Common myeloid progenitor, CD34-positive (primary cell): Measurements from ENCODE around the gene MLLT3.

Experiments
- CTCF ChIA-PET: fragments of 350-600 bp; sonication (Branson Sonifier 250); formaldehyde crosslinking; loops from one replicate; lab custom pipeline; 2021; ENCODE audit warnings: antibody characterized with exemption; lab: Charles Lee
- POLR2A ChIA-PET: fragments of 350-600 bp; sonication (Branson Sonifier 250); formaldehyde crosslinking; loops from one replicate; lab custom pipeline; 2021; ENCODE audit warnings: antibody characterized with exemption; lab: Charles Lee
- DNase-seq, 3 donors: peaks; one replicate each; pipeline versions ENCODE4 v3.0.0 to v3.0.0-alpha.2; 2013
- H3K27ac ChIP-seq, 2 experiments: 1 replicate in 1 of 2; 2 replicates in 1 of 2; pipeline ENCODE4 v1.7.0; 2013; ENCODE audit warnings: inconsistent platforms in 2 of 2, low read length in 2 of 2, mild to moderate bottlenecking in 2 of 2, low read depth in 1 of 2, moderate library complexity in 1 of 2; ENCODE audit not compliant: severe bottlenecking in 2 of 2, insufficient read depth in 1 of 2, poor library complexity in 1 of 2
- H3K27me3 ChIP-seq, 5 experiments: replicated peaks in 2 of 5; 1 replicate in 3 of 5; 2 replicates in 2 of 5; pipeline versions ENCODE4 v1.6.1 to v1.7.0; 2013; ENCODE audit warnings: low read length in 4 of 5, mild to moderate bottlenecking in 2 of 5, moderate library complexity in 2 of 5, inconsistent platforms in 1 of 5; ENCODE audit not compliant: insufficient read depth in 5 of 5, control insufficient read depth in 4 of 5
- H3K36me3 ChIP-seq, 4 experiments: 1 replicate in 2 of 4; 2 replicates in 2 of 4; pipeline versions ENCODE4 v1.6.1 to v1.7.0; 2013; ENCODE audit warnings: low read length in 3 of 4, control low read depth in 1 of 4, mild to moderate bottlenecking in 1 of 4; ENCODE audit not compliant: control insufficient read depth in 4 of 4, insufficient read depth in 4 of 4
- H3K4me1 ChIP-seq, 4 experiments: 1 replicate in 3 of 4; 2 replicates in 1 of 4; pipeline versions ENCODE4 v1.6.1 to v1.7.1; 2013; ENCODE audit warnings: low read length in 3 of 4, mild to moderate bottlenecking in 3 of 4, control low read depth in 1 of 4, inconsistent platforms in 1 of 4, moderate library complexity in 1 of 4; ENCODE audit not compliant: control insufficient read depth in 4 of 4, insufficient read depth in 4 of 4; ENCODE audit errors: control extremely low read depth in 1 of 4
- H3K4me3 ChIP-seq, 7 experiments: 1 replicate in 4 of 7; 2 replicates in 3 of 7; pipeline versions ENCODE4 v1.5.1 to v1.7.0; 2013; ENCODE audit warnings: mild to moderate bottlenecking in 7 of 7, low read length in 6 of 7, moderate library complexity in 6 of 7, inconsistent platforms in 2 of 7, low read depth in 2 of 7, control low read depth in 1 of 7; ENCODE audit not compliant: insufficient read depth in 4 of 7, control insufficient read depth in 1 of 7; ENCODE audit errors: extremely low read depth in 1 of 7
- H3K9me3 ChIP-seq, 5 experiments: 1 replicate in 4 of 5; 2 replicates in 1 of 5; pipeline versions ENCODE4 v1.6.1 to v1.7.1; 2013; ENCODE audit warnings: low read length in 4 of 5, mild to moderate bottlenecking in 2 of 5, inconsistent platforms in 1 of 5, low read depth in 1 of 5, moderate library complexity in 1 of 5; ENCODE audit not compliant: control insufficient read depth in 4 of 5, insufficient read depth in 2 of 5; ENCODE audit errors: control extremely low read depth in 1 of 5
- WGBS: methylation state at CpG from one replicate; pipeline ENCODE4 v1.1.5; 2013; ENCODE audit not compliant: insufficient coverage; 5-methylcytosine and 5-hydroxymethylcytosine counted together

Gene MLLT3

GRCh38 chr9:20632705-20633104, 10.4 kb upstream of the MLLT3 start:
- CTCF ChIA-PET = interaction anchor here (1.5 kb wide), 1 partner anchor 8 kb away, joined by 5 read pairs; no protein-coding TSS in a partner anchor
- Histone ChIP-seq H3K4me1 (peaks cover 0 to 3% (median 1%) of the 10 kb centered on the region in 4 experiments), H3K27ac (no peak overlapping the region), H3K4me3 (no peak overlapping the region), H3K27me3 (no peaks in the 10 kb centered on the region), H3K9me3 (no peaks in the 10 kb centered on the region), H3K36me3 (no peaks in the 10 kb centered on the region)
- POLR2A ChIA-PET = no interaction called here
- WGBS = 13% methylated on average over 1 of the region's 2 CpGs
- DNase-seq = peak in 1 of 3 donors; percentile 26

- 97% methylated on average over 3 of the region's 4 CpGs for WGBS
- ChIA-PET CTCF (interaction anchor here (1.1 to 1.2 kb wide), 2 partner anchors 252 to 491 kb away, joined by 3 read pairs; no protein-coding TSS in a partner anchor), POLR2A (no interaction called here)
- Histone ChIP-seq H3K36me3 (no peaks in the 10 kb centered on the region), H3K4me1 (peaks cover 0 to 3% (median 1%) of the 10 kb centered on the region in 4 experiments), H3K27ac (no peak overlapping the region), H3K9me3 (no peaks in the 10 kb centered on the region), H3K4me3 (no peak overlapping the region), H3K27me3 (no peaks in the 10 kb centered on the region)
- no peak for DNase-seq
These were observed 8.1 kb upstream of the MLLT3 start for GRCh38 chr9:20630241-20630943.

GRCh38 chr9:20625003-20625349, 2.7 kb upstream of the MLLT3 start:
- no CpG with 5 or more reads among the region's 2 CpGs for WGBS
- ChIA-PET CTCF (interaction anchor here (0.7 to 4.5 kb wide), 35 partner anchors 8 to 491 kb away, joined by 3 to 36 read pairs (median 3); no protein-coding TSS in a partner anchor), POLR2A (no interaction called here)
- Histone ChIP-seq H3K36me3 (no peaks in the 10 kb centered on the region), H3K4me1 (peaks cover 11 to 29% (median 18%) of the 10 kb centered on the region in 4 experiments), H3K27me3 (no peaks in the 10 kb centered on the region), H3K4me3 (peak overlapping the region in 5 of 7 experiments; percentile 84 to 99 (median 97)), H3K9me3 (no peaks in the 10 kb centered on the region), H3K27ac (no peak overlapping the region)
- DNase-seq = no peak

- no peaks in the 10 kb centered on the region for H3K9me3 ChIP-seq
- H3K27ac ChIP-seq = no peak overlapping the region
- no peaks in the 10 kb centered on the region for H3K27me3 ChIP-seq
- no peaks in the 10 kb centered on the region for H3K36me3 ChIP-seq
- DNase-seq = peak; percentile 79 to 83 (median 81)
- ChIA-PET CTCF (interaction anchor here (0.7 to 4.5 kb wide), 38 partner anchors 8 to 491 kb away, joined by 3 to 36 read pairs (median 3); no protein-coding TSS in a partner anchor), POLR2A (no interaction called here)
- 12% methylated on average over 5 of the region's 21 CpGs for WGBS
- peak overlapping the region in 6 of 7 experiments; percentile 84 to 99 (median 97) for H3K4me3 ChIP-seq
- H3K4me1 ChIP-seq = peaks cover 11 to 35% (median 23%) of the 10 kb centered on the region in 4 experiments
These were observed 2.1 kb upstream of the MLLT3 start for GRCh38 chr9:20624201-20625002.

- Histone ChIP-seq H3K4me1 (peaks cover 11 to 41% (median 28%) of the 10 kb centered on the region in 4 experiments), H3K27ac (no peak overlapping the region), H3K4me3 (peak overlapping the region; percentile 84 to 99 (median 97)), H3K27me3 (no peaks in the 10 kb centered on the region), H3K36me3 (no peaks in the 10 kb centered on the region), H3K9me3 (no peaks in the 10 kb centered on the region)
- CTCF ChIA-PET = interaction anchor here (1.0 to 4.5 kb wide), 8 partner anchors 11 to 492 kb away, joined by 3 to 36 read pairs (median 6); no protein-coding TSS in a partner anchor
- POLR2A ChIA-PET = interaction anchor here (0.8 kb wide), 1 partner anchor 317 kb away, joined by 4 read pairs; no protein-coding TSS in a partner anchor
- 0% methylated on average over 1 of the region's 7 CpGs for WGBS
- DNase-seq = no peak
These were observed 1.4 kb upstream of the MLLT3 start for GRCh38 chr9:20623748-20624124.

- Histone ChIP-seq H3K27me3 (no peaks in the 10 kb centered on the region), H3K36me3 (no peaks in the 10 kb centered on the region), H3K4me3 (peak overlapping the region; percentile 84 to 99 (median 97)), H3K9me3 (no peaks in the 10 kb centered on the region), H3K27ac (peak overlapping the region in 1 of 2 experiments; percentile 34), H3K4me1 (peaks cover 11 to 41% (median 33%) of the 10 kb centered on the region in 4 experiments)
- ChIA-PET POLR2A (interaction anchor here (0.8 kb wide), 1 partner anchor 318 kb away, joined by 4 read pairs; no protein-coding TSS in a partner anchor), CTCF (interaction anchor here (0.7 to 4.5 kb wide), 9 partner anchors 10 to 317 kb away, joined by 3 to 36 read pairs (median 6); no protein-coding TSS in a partner anchor)
- peak in 2 of 3 donors; percentile 33 to 50 for DNase-seq
- WGBS = under 1% methylated on average over 34 of the region's 40 CpGs
These were observed 885 bp upstream of the MLLT3 start for GRCh38 chr9:20623021-20623747.
